ENCODE measurements around the gene FEN1.

DNA sequence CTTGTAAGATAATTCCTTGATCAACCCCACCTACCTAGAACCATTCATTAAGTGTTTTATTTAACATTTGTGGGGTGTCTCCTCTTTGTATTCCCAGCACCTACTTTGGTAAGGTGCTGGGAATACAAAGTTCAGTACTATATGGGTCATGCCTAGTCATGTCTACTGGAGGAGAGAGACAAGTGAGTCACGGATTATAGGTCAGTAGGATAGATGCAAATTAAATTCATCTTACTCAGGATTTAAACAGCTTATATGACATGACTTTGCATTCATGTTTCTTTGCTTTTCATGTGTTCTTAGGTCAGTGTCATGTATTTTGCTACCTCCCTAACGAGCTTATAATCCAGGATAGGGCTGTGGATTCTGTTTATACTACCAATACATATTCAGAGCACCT lies 27.5 kb downstream of the FEN1 start:
- TF ChIP-seq, protein P1, sequence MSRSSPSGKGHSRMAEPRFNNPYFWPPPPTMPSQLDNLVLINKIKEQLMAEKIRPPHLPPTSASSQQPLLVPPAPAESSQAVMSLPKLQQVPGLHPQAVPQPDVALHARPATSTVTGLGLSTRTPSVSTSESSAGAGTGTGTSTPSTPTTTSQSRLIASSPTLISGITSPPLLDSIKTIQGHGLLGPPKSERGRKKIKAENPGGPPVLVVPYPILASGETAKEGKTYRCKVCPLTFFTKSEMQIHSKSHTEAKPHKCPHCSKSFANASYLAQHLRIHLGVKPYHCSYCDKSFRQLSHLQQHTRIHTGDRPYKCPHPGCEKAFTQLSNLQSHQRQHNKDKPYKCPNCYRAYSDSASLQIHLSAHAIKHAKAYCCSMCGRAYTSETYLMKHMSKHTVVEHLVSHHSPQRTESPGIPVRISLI (CRISPR knock-in tag; IDR thresholded peaks at IDR 0.05; ENCODE audit: borderline replicate concordance): no peak
- TF ChIP-seq, protein P2, sequence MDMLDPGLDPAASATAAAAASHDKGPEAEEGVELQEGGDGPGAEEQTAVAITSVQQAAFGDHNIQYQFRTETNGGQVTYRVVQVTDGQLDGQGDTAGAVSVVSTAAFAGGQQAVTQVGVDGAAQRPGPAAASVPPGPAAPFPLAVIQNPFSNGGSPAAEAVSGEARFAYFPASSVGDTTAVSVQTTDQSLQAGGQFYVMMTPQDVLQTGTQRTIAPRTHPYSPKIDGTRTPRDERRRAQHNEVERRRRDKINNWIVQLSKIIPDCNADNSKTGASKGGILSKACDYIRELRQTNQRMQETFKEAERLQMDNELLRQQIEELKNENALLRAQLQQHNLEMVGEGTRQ (IDR thresholded peaks at IDR 0.05; ENCODE audit: low read depth, low read length): no peak
- TF ChIP-seq, protein P2 (CRISPR knock-in tag; IDR thresholded peaks at IDR 0.05; ENCODE audit: borderline replicate concordance): no peak
- TF ChIP-seq, protein P3, sequence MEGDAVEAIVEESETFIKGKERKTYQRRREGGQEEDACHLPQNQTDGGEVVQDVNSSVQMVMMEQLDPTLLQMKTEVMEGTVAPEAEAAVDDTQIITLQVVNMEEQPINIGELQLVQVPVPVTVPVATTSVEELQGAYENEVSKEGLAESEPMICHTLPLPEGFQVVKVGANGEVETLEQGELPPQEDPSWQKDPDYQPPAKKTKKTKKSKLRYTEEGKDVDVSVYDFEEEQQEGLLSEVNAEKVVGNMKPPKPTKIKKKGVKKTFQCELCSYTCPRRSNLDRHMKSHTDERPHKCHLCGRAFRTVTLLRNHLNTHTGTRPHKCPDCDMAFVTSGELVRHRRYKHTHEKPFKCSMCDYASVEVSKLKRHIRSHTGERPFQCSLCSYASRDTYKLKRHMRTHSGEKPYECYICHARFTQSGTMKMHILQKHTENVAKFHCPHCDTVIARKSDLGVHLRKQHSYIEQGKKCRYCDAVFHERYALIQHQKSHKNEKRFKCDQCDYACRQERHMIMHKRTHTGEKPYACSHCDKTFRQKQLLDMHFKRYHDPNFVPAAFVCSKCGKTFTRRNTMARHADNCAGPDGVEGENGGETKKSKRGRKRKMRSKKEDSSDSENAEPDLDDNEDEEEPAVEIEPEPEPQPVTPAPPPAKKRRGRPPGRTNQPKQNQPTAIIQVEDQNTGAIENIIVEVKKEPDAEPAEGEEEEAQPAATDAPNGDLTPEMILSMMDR (CRISPR knock-in tag; IDR thresholded peaks at IDR 0.05): no peak
- TF ChIP-seq KAT2B (IDR thresholded peaks at IDR 0.05; ENCODE audit: borderline replicate concordance, low read depth, low read length) (no peak), TAF1 (CRISPR knock-in tag; IDR thresholded peaks at IDR 0.05) (no peak), SMARCC2 (IDR thresholded peaks at IDR 0.05) (no peak)
- TF ChIP-seq, protein P4, sequence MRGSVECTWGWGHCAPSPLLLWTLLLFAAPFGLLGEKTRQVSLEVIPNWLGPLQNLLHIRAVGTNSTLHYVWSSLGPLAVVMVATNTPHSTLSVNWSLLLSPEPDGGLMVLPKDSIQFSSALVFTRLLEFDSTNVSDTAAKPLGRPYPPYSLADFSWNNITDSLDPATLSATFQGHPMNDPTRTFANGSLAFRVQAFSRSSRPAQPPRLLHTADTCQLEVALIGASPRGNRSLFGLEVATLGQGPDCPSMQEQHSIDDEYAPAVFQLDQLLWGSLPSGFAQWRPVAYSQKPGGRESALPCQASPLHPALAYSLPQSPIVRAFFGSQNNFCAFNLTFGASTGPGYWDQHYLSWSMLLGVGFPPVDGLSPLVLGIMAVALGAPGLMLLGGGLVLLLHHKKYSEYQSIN (CRISPR knock-in tag; IDR thresholded peaks at IDR 0.05; ENCODE audit: borderline replicate concordance): no peak
